ENCODE data around the gene RUNX2.
A peak's percentile ranks its signal among the peaks of the same experiment; 100 is the strongest.

The RUNX2 gene

DNA sequence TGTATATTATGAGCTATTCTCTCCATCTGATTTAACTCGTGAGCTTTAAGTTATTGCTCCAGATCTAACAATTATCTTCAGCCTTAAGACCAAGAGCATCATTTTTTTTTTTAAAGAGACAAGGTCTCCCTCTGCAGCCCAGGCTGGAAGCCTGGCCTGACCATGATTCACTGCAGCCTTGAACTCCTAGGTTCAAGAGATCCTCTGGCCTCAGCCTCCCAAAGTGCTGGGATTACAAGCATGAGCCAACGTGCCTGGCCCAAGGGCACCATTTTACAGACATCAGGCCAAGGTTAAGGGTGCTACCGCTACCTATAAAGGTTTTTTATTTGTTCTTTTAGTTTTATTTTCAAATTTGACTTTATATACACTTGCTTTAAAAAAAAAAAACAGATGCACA, 47.3 kb downstream of the RUNX2 start:
- H3K4me3 Mint-ChIP-seq: peak overlapping the region; percentile 18
- peak overlapping the region; percentile 56 for H3K27ac Mint-ChIP-seq
- no peaks in the 10 kb centered on the region for H3K9me3 Mint-ChIP-seq
- peaks cover 46% of the 10 kb centered on the region for H3K4me1 Mint-ChIP-seq (ENCODE audit: low read depth)
- no peaks in the 10 kb centered on the region for H3K27me3 Mint-ChIP-seq
- H3K36me3 Mint-ChIP-seq (ENCODE audit: low read depth): no peaks in the 10 kb centered on the region

DNA sequence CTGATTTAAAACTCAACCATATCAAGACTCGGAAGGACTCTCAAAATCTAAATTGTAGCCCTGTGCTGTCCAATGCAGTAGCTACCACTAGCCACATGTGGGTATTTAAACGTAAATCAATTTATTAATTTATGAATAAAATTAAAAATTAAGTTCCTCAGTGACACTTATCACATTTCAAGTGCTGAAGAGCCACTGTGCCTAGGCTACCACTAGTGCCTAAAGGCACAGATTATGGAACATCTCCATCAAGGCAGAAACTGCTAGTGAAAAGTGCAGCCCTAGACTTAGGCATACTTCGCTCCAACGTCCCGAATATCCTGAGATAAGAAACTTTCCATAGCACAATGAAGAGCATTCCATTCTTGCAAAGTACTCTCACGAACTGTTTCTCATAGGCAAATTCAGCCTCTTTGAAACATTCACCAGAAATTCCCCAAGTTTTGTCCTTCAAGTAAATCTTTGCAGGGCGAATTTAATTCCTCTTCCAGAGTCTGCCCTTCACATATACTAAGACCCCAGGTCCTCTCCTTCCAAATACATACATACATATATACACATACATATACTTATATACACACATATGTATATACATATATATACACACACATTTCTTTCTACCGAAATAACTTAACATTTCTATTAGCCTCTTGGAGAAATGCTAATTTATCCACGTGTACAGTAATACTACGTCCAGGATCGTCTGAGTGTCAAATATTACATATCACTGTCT, 48.3 kb downstream of the RUNX2 start:
- peak overlapping the region; percentile 95 for H3K4me3 Mint-ChIP-seq
- no peaks in the 10 kb centered on the region for H3K9me3 Mint-ChIP-seq
- H3K4me1 Mint-ChIP-seq (ENCODE audit: low read depth): peaks cover 45% of the 10 kb centered on the region
- H3K27me3 Mint-ChIP-seq: no peaks in the 10 kb centered on the region
- H3K27ac Mint-ChIP-seq: peak overlapping the region; percentile 99
- H3K36me3 Mint-ChIP-seq (ENCODE audit: low read depth): no peaks in the 10 kb centered on the region

DNA sequence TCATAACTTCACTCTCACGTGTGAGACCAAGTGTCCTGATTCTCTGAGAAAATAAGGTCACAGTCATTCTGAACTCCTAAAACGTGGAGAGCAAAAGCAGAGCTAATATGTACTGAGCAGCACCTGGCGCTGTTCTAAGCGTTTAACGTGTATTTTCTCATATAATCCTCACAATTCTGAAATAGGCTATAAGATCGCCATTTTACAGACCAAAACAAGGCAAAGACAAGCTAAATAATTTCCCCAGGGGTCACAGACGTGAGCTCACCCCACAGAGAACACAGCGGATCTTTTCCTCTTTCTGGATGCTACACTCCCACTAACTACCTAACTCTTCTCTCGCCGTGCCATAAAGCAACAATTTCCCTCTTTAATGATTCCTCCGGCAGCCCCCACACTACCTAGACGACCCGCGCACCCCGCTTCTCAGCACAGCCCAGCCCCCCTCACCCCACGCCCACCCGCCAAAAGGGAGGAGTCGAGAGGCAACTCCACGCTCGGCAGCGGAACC, 49.0 kb downstream of the RUNX2 start:
- Mint-ChIP-seq H3K9me3 (no peaks in the 10 kb centered on the region), H3K36me3 (ENCODE audit: low read depth) (no peaks in the 10 kb centered on the region), H3K27me3 (no peaks in the 10 kb centered on the region)

DNA sequence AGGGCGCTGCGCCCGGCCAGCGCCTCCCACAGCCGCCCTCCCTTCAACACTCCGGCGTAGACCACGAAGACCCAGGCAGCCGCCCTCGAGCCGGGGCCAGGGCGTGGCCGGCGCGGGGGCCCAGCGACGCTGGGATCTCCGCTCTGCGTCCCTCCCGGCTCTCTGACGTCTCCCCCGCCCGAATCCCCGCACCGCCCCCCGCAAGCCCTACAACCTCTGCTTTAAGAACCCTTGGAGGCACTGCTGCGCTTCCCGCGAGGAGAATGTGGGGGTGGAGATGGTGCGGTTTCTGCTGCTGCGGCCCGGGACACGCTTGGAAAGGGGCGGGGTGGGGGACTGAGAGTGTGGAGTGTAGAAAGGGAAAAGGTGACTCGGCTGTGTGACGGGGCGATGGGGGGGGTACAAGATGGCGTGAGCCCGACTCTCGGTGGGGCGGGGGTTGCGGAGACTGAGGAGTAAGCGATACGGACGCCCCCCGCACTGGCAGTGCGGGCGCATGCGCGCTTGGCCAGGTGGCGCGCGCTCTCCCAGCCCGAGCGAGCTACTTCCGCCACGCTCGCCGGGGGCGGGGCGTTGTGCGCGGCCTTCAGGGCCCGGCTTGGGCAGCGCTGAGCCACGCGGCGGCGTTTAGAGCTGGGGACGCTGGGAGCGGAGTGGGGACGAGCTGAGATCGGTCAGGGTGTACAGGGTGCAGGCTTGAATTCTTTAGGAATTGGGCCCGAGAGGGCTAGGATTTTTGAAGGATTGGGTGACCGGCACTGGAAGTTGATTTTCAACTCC, 49.6 kb downstream of the RUNX2 start, which contains the start of gene SUPT3H:
Gene SUPT3H (minus strand): TSS at position 381 of the 780 bp plus-strand sequence.
- Mint-ChIP-seq H3K27me3 (no peaks in the 10 kb centered on the region), H3K9me3 (no peaks in the 10 kb centered on the region), H3K4me1 (ENCODE audit: low read depth) (peaks cover 33% of the 10 kb centered on the region), H3K27ac (peak within 1 kb of the TSS; percentile 99), H3K36me3 (ENCODE audit: low read depth) (no peaks in the 10 kb centered on the region), H3K4me3 (peak within 1 kb of the TSS; percentile 95)

More for the DNA sequence above, 49.0 kb downstream of the RUNX2 start:
- Mint-ChIP-seq H3K4me3 (peak overlapping the region; percentile 95), H3K27ac (peak overlapping the region; percentile 99), H3K4me1 (ENCODE audit: low read depth) (peaks cover 38% of the 10 kb centered on the region)

DNA sequence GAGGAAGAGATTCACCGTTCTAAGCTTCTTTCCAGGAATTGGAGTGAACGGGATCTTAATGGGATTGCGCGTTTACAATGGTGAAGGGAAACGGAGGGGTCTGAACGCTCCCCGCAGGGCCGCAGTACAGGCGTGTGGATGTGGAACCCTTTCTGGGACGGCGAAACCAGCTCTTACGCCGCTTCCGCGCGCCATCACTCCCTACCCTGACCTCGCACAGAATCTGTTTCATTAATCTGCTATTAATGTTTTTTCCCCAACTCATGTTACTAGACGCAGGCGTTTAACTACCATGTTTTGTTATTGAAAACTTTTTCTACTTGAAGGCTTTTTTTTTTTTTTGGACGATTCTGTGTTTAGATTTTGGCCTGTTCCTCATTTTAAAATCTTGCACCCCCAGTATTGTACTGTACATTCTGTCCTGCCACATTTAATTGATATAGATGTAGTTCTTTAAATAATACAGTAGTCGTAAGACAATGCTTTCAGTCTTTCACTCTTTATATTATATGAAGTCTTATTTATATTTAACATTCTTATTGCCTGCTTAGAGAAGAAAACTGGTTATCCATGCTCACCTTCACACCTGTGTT, 50.3 kb downstream of the RUNX2 start:
- Mint-ChIP-seq H3K4me3 (peak overlapping the region; percentile 95), H3K9me3 (no peaks in the 10 kb centered on the region)

DNA sequence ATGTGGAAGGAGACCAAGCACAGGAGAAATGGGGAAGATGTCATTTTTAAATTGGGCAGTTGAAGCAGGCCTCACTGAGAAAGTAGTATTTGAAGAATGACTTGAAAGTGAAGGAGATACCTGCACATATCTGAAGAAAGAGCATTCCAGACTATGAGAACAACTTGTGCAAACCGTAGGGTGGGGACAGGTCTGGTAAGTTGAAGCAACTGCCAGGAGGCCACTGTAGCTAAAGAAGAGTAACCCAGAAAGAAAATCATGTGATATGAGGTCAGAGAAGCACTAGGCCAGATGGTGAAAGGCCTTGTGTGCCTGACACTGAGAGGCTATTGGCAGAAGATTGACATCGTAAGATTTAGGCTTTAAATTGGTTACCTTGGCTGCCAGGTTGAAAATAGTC, 54.3 kb downstream of the RUNX2 start:
- no peaks in the 10 kb centered on the region for H3K27me3 Mint-ChIP-seq
- H3K9me3 Mint-ChIP-seq: no peaks in the 10 kb centered on the region
- H3K4me1 Mint-ChIP-seq (ENCODE audit: low read depth): peaks cover 11% of the 10 kb centered on the region
- no peak overlapping the region for H3K27ac Mint-ChIP-seq
- no peaks in the 10 kb centered on the region for H3K36me3 Mint-ChIP-seq (ENCODE audit: low read depth)
- H3K4me3 Mint-ChIP-seq: no peak overlapping the region

More for the DNA sequence above, 50.3 kb downstream of the RUNX2 start:
- no peaks in the 10 kb centered on the region for H3K36me3 Mint-ChIP-seq (ENCODE audit: low read depth)
- H3K4me1 Mint-ChIP-seq (ENCODE audit: low read depth): peaks cover 28% of the 10 kb centered on the region
- H3K27me3 Mint-ChIP-seq: no peaks in the 10 kb centered on the region
- H3K27ac Mint-ChIP-seq: peak overlapping the region; percentile 99

DNA sequence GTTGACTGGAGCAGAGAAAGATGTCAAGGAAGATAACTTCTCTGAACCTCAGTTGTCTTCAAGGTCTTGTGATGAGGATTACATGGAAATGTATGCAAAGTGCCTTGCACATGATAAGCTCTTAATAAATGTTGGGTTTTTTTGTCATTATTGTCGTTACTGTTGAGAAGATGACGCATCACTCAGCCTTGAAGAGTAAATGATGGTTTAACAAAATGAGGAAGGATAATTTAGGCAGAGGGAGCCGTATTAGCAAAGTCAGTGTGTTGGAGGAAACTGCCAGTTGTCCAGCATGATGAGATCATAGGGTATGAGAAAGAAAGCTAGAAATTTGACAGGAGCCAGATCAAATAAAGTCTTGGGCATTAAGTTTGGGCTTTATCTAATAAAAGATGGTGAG, 58.4 kb downstream of the RUNX2 start:
- Mint-ChIP-seq H3K9me3 (peaks cover 9% of the 10 kb centered on the region), H3K27ac (no peak overlapping the region), H3K36me3 (ENCODE audit: low read depth) (peaks cover 6% of the 10 kb centered on the region), H3K4me3 (no peak overlapping the region), H3K4me1 (ENCODE audit: low read depth) (peaks cover 4% of the 10 kb centered on the region), H3K27me3 (no peaks in the 10 kb centered on the region)

DNA sequence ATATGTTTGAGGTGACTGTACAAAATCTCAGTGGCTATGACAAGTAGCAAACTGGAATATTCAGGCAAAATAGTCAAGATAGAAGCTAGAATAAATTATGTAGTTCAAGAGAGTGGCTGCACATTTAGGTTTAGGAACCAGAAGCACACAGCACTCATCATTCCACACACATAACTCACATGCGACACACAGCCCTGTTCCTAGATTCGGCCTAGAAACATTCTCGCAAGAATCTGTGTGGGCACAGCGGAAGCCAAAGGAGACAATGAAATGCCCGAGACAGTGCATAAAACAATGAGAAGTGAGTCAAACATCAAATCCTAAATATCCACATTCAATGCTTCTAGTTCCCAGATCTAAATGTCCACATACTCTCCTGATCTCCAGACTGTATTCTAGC, 59.1 kb downstream of the RUNX2 start:
- peaks cover 4% of the 10 kb centered on the region for H3K4me1 Mint-ChIP-seq (ENCODE audit: low read depth)
- no peak overlapping the region for H3K27ac Mint-ChIP-seq
- no peaks in the 10 kb centered on the region for H3K27me3 Mint-ChIP-seq
- peaks cover 7% of the 10 kb centered on the region for H3K36me3 Mint-ChIP-seq (ENCODE audit: low read depth)
- H3K9me3 Mint-ChIP-seq: peaks cover 12% of the 10 kb centered on the region
- no peak overlapping the region for H3K4me3 Mint-ChIP-seq

DNA sequence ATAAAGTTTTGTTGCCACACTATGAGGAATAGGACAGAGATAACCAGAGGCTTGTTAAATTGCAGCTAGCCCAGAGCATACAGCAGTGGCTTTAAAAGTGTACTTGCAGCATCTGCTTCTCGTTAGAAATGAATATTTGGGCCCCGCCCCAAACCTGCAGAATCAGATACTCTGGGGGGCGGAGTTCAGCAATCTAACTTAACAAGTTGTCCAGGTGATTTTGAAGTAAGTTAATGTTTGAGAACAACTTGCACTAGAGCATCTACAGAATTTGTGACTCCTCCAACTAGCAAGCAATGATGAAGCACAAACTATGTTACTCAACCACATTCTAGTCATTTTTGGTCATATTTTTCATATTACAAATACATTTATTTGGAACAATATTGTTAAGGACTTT, 60.2 kb downstream of the RUNX2 start:
- no peak overlapping the region for H3K27ac Mint-ChIP-seq
- no peaks in the 10 kb centered on the region for H3K27me3 Mint-ChIP-seq
- peaks cover 4% of the 10 kb centered on the region for H3K4me1 Mint-ChIP-seq (ENCODE audit: low read depth)
- no peak overlapping the region for H3K4me3 Mint-ChIP-seq
- H3K9me3 Mint-ChIP-seq: peaks cover 19% of the 10 kb centered on the region
- peaks cover 15% of the 10 kb centered on the region for H3K36me3 Mint-ChIP-seq (ENCODE audit: low read depth)

- no peaks in the 10 kb centered on the region for H3K27me3 Mint-ChIP-seq
- H3K27ac Mint-ChIP-seq: no peak overlapping the region
- no peak overlapping the region for H3K4me3 Mint-ChIP-seq
- H3K9me3 Mint-ChIP-seq: peaks cover 24% of the 10 kb centered on the region
- H3K4me1 Mint-ChIP-seq (ENCODE audit: low read depth): peaks cover 20% of the 10 kb centered on the region
- H3K36me3 Mint-ChIP-seq (ENCODE audit: low read depth): peaks cover 19% of the 10 kb centered on the region
Measured at GRCh38 chr6:45394586-45395095, 66.5 kb downstream of the RUNX2 start.

GRCh38 chr6:45398075-45398813, 70.1 kb downstream of the RUNX2 start:
- Mint-ChIP-seq H3K27me3 (peaks cover 10% of the 10 kb centered on the region), H3K4me1 (ENCODE audit: low read depth) (peaks cover 16% of the 10 kb centered on the region), H3K27ac (no peak overlapping the region), H3K36me3 (ENCODE audit: low read depth) (peaks cover 3% of the 10 kb centered on the region), H3K4me3 (no peak overlapping the region), H3K9me3 (peaks cover 6% of the 10 kb centered on the region)

DNA sequence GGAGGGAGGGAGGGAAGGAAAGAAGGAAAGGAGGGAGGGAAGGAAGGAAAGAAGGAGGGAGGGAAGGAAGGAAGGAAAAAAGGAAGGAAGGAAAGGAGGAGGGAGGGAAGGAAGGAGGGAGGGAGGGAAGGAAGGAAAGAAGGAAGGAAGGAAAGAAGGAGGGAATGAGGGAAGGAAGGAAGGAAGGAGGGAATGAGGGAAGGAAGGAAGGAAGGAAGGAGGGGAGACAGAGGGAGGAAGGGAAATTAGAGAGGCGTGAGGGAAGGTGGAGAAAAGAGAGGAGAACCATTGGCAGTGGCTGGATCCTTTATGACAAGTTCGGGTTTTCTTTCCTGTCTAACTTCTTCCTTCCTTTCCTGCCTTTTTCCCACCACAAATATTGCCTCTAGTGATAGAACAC, 71.9 kb downstream of the RUNX2 start:
- Mint-ChIP-seq H3K4me1 (ENCODE audit: low read depth) (peaks cover 12% of the 10 kb centered on the region), H3K4me3 (no peak overlapping the region), H3K27me3 (peaks cover 10% of the 10 kb centered on the region), H3K27ac (no peak overlapping the region), H3K9me3 (no peaks in the 10 kb centered on the region), H3K36me3 (ENCODE audit: low read depth) (no peaks in the 10 kb centered on the region)

- Mint-ChIP-seq H3K4me1 (ENCODE audit: low read depth) (peaks cover 21% of the 10 kb centered on the region), H3K9me3 (no peaks in the 10 kb centered on the region), H3K4me3 (no peak overlapping the region), H3K36me3 (ENCODE audit: low read depth) (no peaks in the 10 kb centered on the region), H3K27ac (no peak overlapping the region), H3K27me3 (peaks cover 4% of the 10 kb centered on the region)
Measured at GRCh38 chr6:45411959-45412358, 83.8 kb downstream of the RUNX2 start.

DNA sequence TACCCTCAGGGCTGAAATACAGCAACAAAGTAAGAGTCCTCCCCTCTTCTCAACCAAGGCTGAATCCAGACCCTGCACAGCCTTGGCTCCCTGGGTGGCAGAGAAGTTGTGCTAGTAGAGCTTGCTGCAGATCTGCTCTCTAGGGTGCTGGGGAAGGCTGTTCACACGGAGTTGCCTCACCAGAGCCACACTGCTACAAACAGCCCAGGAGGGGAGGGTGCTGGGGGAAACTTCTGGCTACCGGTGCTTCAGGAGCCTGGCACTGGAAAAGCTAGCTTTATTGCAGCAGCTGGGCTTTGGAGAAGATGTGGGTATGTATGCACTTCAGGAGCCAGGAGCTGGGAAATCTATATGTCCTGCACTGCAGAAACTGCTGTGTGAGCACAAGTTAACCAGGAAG, 87.2 kb downstream of the RUNX2 start:
- no peak overlapping the region for H3K4me3 Mint-ChIP-seq
- H3K4me1 Mint-ChIP-seq (ENCODE audit: low read depth): peaks cover 44% of the 10 kb centered on the region
- no peaks in the 10 kb centered on the region for H3K9me3 Mint-ChIP-seq
- H3K36me3 Mint-ChIP-seq (ENCODE audit: low read depth): no peaks in the 10 kb centered on the region
- no peak overlapping the region for H3K27ac Mint-ChIP-seq
- H3K27me3 Mint-ChIP-seq: peaks cover 16% of the 10 kb centered on the region
